GM18858 (cell line): Measurements from ENCODE around the gene CCDC92B.
A peak's percentile ranks its signal among the peaks of the same experiment; 100 is the strongest.

Source experiments
- ATAC-seq: cut with Tn5 transposase; IDR thresholded peaks from one replicate; pipeline ENCODE4 v1.9.1; 2021; ENCODE audit not compliant: unreplicated experiment

The CCDC92B gene

DNA sequence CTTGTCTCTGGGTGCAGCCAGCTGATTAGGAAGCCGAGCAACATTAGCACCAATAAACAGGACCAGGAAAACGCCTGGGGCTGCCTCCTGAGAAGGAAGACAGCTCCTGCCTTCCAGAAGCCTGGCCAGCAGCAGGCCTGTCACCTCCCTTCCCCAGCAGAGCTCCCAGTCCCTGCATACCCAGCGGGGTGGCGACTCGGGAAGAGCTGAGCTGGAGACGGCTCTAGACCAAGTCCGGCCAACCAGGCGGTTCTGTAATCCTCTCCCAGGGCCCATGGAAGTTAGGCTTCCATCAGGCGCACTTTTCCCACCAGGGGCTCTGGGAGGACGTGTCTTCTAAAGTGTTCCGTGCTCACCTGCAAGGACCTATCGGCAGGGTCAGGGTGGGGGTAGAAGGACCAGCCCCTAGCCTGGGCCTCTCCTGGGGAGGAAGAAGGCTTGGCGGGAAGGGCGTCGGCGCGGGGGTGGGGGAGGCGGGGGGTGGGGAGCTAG, 25.9 kb downstream of the CCDC92B start:
- ATAC-seq: no peak

DNA sequence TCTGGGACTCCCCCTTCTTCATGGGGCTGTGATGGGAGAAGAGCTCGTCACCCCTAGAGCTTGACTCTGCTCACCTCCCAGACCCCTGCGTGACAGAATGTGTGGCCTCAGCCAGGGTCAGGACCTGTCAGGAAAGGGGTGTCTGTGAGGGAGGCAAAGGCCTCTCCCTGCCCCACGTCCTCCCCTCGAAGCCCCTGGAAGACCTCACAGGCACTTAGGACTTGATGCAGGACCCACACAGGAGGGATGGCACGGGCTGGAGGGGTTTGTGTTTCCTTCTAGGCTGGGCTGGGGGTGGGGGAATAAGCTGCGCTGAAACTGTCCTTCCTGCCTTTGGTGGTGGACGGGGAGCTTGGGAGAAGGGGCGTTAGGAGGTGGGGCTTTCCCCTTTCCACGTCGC, 26.8 kb downstream of the CCDC92B start:
- ATAC-seq: no peak

- no peak for ATAC-seq
Measured at GRCh38 chr17:2721603-2722002, 27.8 kb downstream of the CCDC92B start.

- no peak for ATAC-seq
Measured at GRCh38 chr17:2719861-2720260, 29.6 kb downstream of the CCDC92B start.

DNA sequence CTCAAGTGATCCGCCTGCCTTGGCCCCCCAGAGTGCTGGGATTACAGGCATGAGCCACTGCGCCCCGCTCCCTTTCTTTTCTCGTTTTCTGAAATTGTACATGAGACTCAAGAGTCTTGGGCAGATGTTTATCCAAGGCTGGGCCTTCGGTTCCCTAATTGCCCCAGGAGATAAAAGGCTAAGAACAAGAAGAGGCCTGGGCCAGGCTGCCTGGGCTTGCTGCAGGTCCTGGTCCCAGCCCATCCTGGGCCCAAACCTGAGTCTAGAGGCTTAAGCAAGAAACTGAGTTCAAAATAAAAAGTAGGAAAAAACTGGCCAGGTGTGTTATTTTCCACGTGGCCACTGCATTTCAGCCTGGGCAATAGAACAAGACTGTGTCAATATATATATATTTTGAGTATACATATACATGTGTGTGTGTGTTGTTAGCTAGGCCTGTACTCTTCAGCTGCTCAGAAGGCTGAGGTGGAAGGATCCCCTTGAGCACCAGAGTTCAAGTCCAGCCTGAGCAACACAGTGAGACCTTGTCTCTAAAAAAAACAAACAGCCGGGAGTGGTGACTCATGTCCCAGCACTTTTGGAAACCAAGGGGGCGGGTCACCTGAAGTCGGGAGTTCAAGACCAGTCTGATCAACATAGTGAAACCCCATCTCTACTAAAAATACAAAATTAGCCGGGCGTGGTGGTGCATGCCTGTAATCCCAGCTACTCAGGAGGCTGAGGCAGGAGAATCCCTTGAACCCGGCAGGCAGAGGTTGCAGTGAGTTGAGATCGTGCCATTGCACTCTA, 31.1 kb downstream of the CCDC92B start:
- ATAC-seq: no peak

GRCh38 chr17:2716649-2717048, 32.8 kb downstream of the CCDC92B start:
- ATAC-seq: no peak

DNA sequence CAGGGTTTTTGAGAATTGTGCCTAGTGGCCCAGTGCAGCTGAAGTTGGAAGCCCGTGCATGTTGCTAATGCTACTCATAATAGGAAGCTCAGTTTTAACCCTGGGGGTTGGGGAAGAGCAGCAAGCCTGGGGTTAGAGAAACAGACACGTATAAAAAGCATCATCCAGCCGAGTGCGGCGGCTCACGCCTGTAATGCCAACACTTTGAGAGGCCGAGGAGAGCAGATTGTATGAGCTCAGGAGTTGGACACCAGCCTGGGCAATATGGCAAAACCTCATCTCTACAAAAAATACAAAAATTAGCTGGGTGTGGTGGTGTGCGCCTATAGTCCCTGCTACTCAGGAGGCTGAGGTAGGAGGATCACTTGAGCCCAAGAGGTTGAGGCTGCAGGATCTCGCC, 35.6 kb downstream of the CCDC92B start:
- no peak for ATAC-seq

GRCh38 chr17:2712300-2713043, 37.0 kb downstream of the CCDC92B start:
- ATAC-seq: no peak

- ATAC-seq: peak; percentile 59
Measured at GRCh38 chr17:2711608-2712299, 37.7 kb downstream of the CCDC92B start, which contains the start of gene CLUH. Gene CLUH (minus strand): TSS chr17:2711764. CDS start chr17:2711661, 103 bp downstream.

DNA sequence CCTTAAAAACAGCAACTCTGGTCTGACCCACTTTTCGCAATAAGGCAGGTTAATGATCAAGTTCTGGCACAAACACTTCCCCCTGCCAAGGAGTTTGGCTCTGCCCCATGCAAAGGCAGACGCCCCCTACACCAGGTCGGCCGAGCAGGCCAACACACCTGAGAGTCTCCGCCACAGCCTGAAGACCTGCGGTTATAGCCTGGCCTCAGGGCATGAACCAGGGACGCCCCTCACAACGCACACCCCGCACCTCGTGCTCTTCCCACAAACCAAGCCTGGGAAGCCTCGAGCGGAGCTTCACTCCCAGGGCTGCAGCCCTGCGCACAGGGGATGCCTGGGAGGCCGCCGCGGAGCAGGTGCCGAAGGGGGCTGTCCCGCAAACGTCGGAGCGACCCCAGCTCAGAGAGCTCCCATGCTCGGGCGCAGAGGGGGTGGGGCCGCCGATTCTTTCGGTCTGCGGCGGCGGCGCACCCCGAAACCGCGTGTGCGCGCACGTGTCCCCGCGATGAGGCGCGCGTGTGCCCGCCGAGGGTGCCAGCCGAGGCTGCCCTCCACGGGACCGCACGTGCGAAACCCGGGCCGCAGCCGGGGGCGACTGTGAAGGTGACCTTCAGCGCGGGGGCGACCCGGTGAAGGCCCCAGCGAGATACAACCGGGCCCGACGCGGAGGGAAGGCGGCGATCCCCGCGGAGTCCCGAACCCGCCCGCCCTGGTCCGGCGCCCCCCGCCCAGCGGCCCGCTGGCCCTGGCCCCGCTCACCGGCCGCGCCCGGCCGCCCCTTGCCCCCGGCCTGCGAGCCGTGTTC, 38.4 kb downstream of the CCDC92B start:
- ATAC-seq: peak; percentile 15

DNA sequence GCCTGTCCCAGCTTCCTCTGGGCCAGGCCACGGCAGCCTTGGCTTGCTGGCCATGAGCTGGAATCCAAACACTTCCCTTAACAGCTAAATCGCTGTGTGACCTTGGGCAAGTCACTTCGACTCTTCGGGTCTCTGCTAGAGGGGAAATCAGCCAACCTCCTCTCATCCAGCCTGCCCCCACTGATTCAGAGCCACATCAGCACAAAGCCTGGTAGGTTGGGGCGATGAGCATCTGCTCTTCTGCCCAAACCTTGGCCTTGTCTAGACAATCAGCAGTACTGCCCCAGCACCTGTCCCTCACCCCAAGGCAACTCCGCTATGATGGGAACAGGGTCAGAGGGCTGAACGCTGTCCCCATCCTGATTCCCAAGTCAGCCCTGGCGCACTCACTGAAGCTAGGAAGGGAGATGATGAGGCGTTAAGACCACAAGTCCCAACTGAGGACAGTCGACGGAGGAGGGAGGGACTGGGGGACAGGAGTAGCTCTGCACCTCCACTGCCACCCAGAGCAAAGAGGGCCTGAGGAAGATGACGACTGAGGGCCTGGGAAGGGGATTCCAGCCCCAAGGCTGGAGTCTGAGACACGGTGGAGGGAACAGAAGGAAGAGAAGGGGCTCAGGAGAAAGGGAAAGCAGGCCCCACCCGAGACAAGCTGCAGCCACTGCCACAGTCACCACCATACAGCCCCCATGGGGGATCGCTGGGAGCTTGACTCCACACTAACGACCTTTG, 39.2 kb downstream of the CCDC92B start:
- no peak for ATAC-seq

DNA sequence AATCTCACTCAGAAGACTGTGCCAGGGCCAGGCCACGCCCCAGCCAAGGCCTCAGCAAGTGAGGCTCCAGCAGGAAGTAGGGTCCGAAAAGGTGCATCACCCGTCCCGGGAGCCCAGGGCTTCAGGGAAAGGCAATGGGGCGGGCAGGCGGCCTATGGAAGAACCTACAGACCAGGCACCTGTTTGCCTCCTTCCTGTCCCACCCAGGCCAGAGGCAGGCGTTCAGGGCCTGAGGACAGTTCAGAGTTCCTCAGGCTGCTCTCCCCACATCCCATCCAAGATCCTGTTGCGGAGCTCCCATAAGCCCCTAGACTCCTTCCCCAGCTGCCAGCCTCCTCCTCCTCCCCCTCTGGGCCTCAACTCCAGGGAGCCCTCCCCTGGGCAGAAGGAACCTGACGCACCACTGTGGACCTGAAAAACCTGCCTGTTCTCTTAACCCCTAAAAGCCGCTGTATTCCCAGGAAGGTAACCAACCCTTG, 40.2 kb downstream of the CCDC92B start:
- ATAC-seq: no peak

- no peak for ATAC-seq
Measured at GRCh38 chr17:2708585-2709182, 40.8 kb downstream of the CCDC92B start.

GRCh38 chr17:2707721-2708584, 41.5 kb downstream of the CCDC92B start:
- ATAC-seq: no peak

DNA sequence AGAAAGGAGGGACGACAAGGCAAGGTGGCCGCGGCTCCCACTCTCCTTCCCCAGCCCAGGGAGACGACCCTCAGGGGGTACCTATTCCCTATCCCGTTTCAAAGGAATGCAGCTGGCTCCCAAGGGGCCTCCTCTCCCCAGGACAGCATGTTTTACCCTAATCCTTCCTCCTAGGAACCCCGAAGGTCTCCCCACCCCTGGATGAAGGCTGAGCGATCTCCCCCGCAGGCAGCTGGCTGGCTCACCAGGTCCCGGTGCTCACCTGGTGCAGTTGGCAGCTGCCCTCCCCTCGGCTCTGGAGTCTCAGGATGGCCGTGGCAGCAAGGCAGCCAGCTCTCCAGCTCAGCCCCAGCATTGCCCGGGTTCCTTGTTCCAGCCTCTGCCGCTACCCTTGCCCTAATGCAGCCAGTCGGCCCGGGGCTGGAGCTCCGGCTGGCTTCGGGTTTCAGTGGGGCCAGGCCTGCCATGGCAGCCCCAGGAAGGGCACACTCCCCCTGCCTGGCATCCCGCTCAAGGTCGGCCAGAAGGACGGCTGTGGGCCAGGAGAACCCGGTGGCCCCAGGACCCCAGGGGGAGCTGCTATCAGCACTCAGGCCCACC, 42.4 kb downstream of the CCDC92B start:
- ATAC-seq: no peak

DNA sequence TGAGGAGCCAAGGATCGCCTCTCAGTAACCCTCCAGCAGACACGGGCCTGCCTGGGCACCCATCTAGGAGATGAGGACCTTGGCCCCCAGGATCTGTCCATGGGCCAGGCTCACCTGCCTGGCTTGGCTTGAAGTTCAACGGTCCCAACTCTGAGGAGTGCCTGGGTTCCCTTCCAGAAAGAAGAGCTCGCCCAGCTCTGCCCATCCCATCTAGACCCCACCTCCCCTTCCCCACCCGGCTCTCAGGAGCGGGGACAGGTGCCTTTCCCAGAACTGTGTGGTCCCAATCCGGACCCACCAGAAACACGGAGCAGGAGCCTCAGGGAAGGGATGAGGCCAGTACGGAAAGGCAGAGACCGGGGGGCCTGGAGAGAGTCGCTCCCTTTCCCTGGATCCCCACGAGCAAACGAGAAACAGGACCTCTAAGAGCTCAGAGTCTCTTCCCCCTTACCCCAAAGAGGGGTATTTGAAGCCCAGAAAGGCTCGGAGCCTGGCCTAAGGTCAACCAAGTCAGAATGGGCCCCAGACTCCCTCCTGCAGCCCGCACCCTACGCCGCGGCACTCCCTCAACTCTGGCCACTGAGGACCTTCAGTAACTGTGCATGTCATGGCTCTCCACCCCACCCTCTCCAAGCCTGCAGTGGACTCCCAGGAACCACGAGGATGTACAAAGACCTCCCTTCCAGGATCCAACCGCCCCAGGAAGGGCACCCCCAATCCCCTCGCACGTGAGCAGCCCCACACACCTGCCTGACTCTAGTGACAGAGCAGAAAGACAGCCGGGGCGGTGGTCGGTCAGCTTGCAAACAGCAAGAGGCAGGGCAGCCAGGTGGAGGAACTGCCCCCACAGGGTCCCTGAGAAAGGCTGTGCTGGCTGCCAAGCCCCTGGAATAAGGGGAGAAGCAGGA, 43.3 kb downstream of the CCDC92B start:
- ATAC-seq: no peak

GRCh38 chr17:2705263-2705662, 44.2 kb downstream of the CCDC92B start:
- ATAC-seq: no peak
